ENCODE data around the gene LTBP3. TPM values are rescaled to one million over a fixed set of nuclear protein-coding genes. Genes with fewer than 3 reads are reported as not detected.

Gene LTBP3
- total RNA-seq, 2 experiments from 2014 or later: 80.2 to 92.5 TPM

DNA sequence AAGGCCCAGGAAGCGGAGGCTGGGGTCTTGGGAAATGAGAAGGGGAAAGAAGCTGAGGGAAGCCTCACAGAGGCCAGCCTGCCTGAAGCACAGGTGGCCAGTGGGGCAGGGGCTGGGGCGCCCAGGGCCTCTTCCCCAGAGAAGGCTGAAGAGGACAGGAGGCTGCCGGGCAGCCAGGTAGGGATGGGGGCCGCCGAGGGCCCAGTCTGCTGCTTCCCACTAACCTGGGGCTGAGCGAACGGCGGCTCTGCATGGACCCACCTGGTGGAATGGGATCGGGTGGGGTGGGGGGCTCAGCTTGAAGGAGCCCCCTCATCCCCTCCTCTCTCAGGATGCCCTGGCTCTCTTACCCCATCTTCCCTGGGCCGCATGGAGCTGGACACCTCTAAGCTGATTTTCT, 25.4 kb upstream of the LTBP3 start:
- no peak for DNase-seq
- no peaks in the 10 kb centered on the region for H3K27me3 Mint-ChIP-seq
- peaks cover 31% of the 10 kb centered on the region for H3K36me3 Mint-ChIP-seq (ENCODE audit: low read depth)
- no peaks in the 10 kb centered on the region for H3K9me3 Mint-ChIP-seq
- H3K4me3 Mint-ChIP-seq: no peak overlapping the region
- H3K27ac Mint-ChIP-seq: peak overlapping the region; percentile 62
- ChIA-PET CTCF (interaction anchor here (0.6 to 4.7 kb wide), 4 partner anchors 10 to 13 kb away, joined by 3 to 11 read pairs (median 5); partner anchors contain the start of genes FAM89B and ZNRD2), POLR2A (no interaction called here)
- H3K4me1 Mint-ChIP-seq: peaks cover 39% of the 10 kb centered on the region

DNA sequence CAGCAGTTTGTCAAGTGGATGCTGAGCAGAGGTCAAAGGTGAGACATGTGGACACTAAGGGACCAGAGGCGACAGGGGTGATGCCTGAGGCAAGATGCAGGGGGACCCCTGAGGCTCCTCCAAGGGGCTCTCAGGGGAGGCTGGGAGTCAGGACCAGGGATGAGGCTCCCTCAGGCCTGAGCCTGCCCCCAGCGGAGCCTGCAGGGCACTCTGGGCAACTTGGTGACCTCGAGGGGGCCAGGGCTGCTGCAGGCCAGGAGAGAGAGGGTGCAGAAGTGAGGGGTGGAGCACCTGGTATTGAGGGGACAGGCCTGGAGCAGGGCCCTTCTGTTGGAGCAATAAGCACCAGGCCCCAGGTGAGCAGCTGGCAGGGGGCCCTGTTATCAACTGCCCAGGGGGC, 23.8 kb upstream of the LTBP3 start:
- ChIA-PET CTCF (interaction anchor here (0.7 to 1.4 kb wide), 3 partner anchors 33 to 284 kb away, joined by 3 to 4 read pairs (median 3); no protein-coding TSS in a partner anchor), POLR2A (no interaction called here)
- no peak for DNase-seq
- no peaks in the 10 kb centered on the region for H3K27me3 Mint-ChIP-seq
- no peak overlapping the region for H3K27ac Mint-ChIP-seq
- H3K4me1 Mint-ChIP-seq: peaks cover 33% of the 10 kb centered on the region
- H3K36me3 Mint-ChIP-seq (ENCODE audit: low read depth): peaks cover 37% of the 10 kb centered on the region
- H3K4me3 Mint-ChIP-seq: no peak overlapping the region
- H3K9me3 Mint-ChIP-seq: no peaks in the 10 kb centered on the region

DNA sequence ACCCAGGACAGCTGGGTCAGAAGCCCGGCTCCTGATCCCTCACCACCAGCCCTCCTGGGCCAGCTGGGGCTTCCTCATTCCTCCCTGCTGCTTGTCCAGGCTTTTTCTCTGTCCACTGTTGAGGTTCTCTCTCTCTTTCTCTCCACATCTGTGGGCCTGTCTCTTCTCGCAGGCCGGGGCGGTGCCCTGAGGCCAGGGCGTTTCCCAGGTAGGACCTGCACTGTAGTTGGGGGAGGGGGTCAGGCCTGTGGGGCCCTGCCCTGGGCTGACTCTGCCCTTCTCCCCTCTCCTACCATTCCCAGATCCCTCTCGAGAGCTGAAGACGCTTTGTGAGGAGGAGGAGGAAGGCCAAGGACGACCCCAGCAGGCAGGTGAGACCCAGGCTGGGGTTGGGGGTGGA, 22.6 kb upstream of the LTBP3 start:
- Mint-ChIP-seq H3K4me3 (no peak overlapping the region), H3K36me3 (ENCODE audit: low read depth) (peaks cover 36% of the 10 kb centered on the region), H3K9me3 (no peaks in the 10 kb centered on the region), H3K27ac (no peak overlapping the region), H3K27me3 (no peaks in the 10 kb centered on the region), H3K4me1 (peaks cover 27% of the 10 kb centered on the region)
- ChIA-PET POLR2A (no interaction called here), CTCF (no interaction called here)
- DNase-seq: no peak

DNA sequence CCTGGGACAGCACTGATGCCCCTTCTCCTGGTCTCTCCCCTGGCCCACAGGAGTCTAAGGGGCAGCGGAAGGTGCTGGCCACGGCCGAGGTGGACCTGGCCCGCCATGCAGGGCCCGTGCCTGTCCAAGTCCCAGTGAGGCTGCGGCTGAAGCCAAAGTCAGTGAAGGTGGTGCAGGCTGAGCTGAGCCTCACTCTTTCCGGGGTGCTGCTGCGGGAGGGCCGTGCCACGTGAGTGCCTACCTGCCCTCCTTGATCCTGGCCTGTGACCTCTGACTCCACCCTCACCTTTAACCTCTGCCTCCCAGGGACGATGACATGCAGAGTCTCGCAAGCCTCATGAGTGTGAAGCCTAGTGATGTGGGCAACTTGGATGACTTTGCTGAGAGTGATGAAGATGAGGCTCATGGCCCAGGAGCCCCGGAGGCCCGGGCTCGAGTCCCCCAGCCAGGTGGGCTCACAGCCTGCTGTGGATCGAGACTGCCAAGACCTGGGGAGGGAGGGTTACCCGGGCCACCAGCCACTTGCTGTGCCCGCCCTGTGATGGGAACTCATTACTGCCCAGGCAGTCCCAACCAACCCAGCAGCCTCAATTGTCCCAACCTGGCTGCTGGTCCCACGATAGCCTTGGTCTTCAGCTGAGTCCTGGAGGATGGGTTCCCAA, 22.0 kb upstream of the LTBP3 start:
- H3K36me3 Mint-ChIP-seq (ENCODE audit: low read depth): peaks cover 37% of the 10 kb centered on the region
- H3K9me3 Mint-ChIP-seq: no peaks in the 10 kb centered on the region
- ChIA-PET POLR2A (no interaction called here), CTCF (interaction anchor here (1.3 to 2.5 kb wide), 2 partner anchors 8 to 39 kb away, joined by 3 to 11 read pairs; no protein-coding TSS in a partner anchor)
- H3K4me1 Mint-ChIP-seq: peaks cover 32% of the 10 kb centered on the region
- no peak overlapping the region for H3K27ac Mint-ChIP-seq
- H3K27me3 Mint-ChIP-seq: no peaks in the 10 kb centered on the region
- no peak for DNase-seq
- no peak overlapping the region for H3K4me3 Mint-ChIP-seq

DNA sequence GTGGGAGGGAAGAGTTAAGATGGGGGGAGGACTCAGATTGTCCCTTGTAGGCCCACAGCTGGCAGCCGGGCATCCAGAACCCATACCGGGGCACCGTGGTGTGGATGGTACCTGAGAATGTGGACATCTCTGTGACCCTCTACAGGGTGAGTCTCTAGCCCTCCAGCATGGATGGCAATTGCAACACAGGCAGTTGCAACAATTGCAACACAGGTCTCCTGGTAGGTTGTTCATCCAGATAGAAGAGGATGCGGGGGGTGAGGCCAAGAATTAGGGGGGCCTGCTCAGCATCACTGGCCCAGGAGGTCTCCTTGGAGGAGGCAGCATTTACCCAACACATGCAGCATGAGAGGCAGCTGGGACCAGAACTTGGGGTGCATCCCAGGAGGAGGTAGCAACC, 21.1 kb upstream of the LTBP3 start:
- Mint-ChIP-seq H3K27me3 (no peaks in the 10 kb centered on the region), H3K4me3 (no peak overlapping the region), H3K27ac (no peak overlapping the region), H3K4me1 (peaks cover 32% of the 10 kb centered on the region), H3K9me3 (no peaks in the 10 kb centered on the region), H3K36me3 (ENCODE audit: low read depth) (peaks cover 36% of the 10 kb centered on the region)
- POLR2A ChIA-PET: no interaction called here
- DNase-seq: no peak
- CTCF ChIA-PET: interaction anchor here (0.8 to 2.5 kb wide), 5 partner anchors 8 to 38 kb away, joined by 3 to 11 read pairs (median 3); no protein-coding TSS in a partner anchor

DNA sequence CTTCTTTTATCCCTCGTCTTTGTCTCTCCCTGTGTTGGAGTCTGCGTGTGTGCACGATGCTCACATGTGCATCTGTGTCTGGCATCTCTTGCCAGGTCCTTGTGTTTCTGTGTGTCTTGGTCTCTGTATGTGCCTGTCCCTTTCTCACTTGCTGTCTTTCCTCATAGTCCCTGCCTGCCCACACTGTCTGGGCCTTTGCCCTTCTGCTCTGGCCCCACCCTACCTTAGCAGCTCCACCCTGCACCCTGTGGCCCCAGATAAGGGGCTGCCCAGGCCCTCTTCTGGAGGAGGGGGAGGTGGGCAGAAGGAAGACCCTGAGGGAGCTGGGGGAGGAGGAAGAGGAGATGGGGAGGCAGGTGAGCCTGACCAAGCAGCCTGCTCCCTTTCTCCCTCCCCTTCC, 20.5 kb upstream of the LTBP3 start:
- Mint-ChIP-seq H3K4me3 (peak overlapping the region; percentile 57), H3K36me3 (ENCODE audit: low read depth) (peaks cover 37% of the 10 kb centered on the region), H3K4me1 (peaks cover 33% of the 10 kb centered on the region), H3K27me3 (no peaks in the 10 kb centered on the region), H3K9me3 (no peaks in the 10 kb centered on the region), H3K27ac (no peak overlapping the region)
- DNase-seq: no peak
- CTCF ChIA-PET: interaction anchor here (0.8 to 2.5 kb wide), 4 partner anchors 10 to 38 kb away, joined by 3 to 11 read pairs (median 4); no protein-coding TSS in a partner anchor
- POLR2A ChIA-PET: no interaction called here

DNA sequence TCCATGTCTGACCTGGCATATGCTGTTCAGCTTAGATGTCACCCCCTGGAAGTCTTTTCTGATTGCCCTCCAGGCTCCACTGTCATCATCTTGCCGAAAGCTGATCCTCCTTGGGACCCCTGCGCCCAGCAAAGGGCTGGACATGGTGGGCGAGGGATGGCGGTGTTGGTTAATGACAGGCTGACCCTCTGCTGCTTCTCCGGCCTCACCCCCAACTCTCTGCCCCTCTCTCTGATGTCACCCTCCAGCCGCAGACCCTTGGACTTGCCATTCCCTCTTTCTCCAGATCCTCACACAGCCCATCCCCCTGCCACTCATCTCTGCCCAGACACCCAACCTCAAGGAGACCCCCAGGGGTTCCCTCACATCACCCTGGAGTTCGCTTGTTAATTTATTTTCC, 20.0 kb upstream of the LTBP3 start:
- DNase-seq: no peak
- H3K36me3 Mint-ChIP-seq (ENCODE audit: low read depth): peaks cover 39% of the 10 kb centered on the region
- peaks cover 33% of the 10 kb centered on the region for H3K4me1 Mint-ChIP-seq
- POLR2A ChIA-PET: no interaction called here
- H3K9me3 Mint-ChIP-seq: no peaks in the 10 kb centered on the region
- no peaks in the 10 kb centered on the region for H3K27me3 Mint-ChIP-seq
- H3K27ac Mint-ChIP-seq: no peak overlapping the region
- H3K4me3 Mint-ChIP-seq: peak overlapping the region; percentile 57
- CTCF ChIA-PET: interaction anchor here (2.5 to 3.6 kb wide), 2 partner anchors 10 to 37 kb away, joined by 11 to 40 read pairs; no protein-coding TSS in a partner anchor

DNA sequence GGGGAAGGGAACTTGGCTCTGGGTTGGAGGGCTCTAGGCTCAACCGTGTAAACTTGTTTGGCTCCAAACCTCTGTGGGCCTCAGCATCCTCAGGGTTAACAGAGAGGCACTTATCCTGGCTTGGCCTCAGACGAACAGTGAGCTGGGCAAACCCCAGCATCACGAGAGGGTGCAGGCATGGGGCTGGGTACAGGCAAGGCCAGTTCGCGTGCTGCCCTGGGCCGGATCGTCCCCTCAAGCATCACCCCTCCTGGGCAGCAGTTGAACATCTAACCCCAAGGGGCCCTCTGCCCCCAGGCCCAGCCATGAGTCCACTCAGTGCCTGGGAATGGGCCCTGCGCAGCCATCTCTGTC, 19.6 kb upstream of the LTBP3 start:
- Mint-ChIP-seq H3K4me3 (peak overlapping the region; percentile 57), H3K27ac (peak overlapping the region; percentile 33), H3K9me3 (no peaks in the 10 kb centered on the region), H3K27me3 (no peaks in the 10 kb centered on the region), H3K36me3 (ENCODE audit: low read depth) (peaks cover 42% of the 10 kb centered on the region), H3K4me1 (peaks cover 33% of the 10 kb centered on the region)
- ChIA-PET CTCF (interaction anchor here (1.8 to 3.6 kb wide), 3 partner anchors 10 to 37 kb away, joined by 4 to 40 read pairs (median 11); no protein-coding TSS in a partner anchor), POLR2A (no interaction called here)
- no peak for DNase-seq

DNA sequence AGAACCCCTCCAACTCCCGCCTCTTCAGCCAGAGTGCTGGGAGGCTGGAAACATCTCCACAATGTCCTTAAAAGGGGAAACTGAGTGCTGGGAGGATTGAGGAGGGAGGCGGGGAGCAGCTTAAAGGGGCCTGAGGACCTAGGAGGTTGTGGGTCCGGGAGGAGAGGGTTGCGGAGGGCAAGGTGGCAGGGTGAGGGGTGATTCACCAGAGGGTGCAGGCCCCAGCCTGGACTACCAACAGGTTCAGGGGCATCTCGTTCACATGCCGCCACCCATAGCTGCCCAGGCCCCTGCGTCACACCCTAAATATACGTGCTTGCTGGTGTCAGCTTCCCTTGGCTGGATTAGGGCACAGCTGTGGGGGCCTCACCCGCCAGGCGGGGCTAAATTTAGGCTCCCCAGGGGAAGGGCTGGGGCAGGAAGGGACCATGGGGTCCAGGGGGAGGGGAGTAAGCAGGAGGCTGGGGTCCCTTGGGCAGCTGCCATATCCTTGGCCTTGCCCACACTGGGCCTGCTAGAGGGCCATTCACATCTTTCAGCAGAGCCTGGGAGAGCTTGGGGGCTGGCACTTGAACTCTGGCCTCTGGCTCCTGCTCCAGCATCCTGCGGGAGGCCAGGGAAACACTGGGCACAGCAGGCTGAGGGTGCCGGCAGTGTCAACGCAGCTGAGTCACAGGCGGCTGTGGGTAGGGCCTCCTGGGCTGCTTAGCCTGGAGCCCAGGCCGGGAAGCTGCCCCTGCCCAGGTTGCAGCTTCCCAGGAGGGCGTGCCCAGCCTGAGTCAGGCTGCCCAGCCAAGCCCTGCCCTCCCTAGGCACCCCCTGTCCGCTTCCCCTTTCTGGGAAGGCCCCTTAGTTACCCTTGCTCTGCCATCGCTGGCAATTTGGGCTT, 19.0 kb upstream of the LTBP3 start:
- peak overlapping the region; percentile 83 for H3K27ac Mint-ChIP-seq
- H3K4me3 Mint-ChIP-seq: peak overlapping the region; percentile 83
- no peaks in the 10 kb centered on the region for H3K9me3 Mint-ChIP-seq
- CTCF ChIA-PET: interaction anchor here (0.6 to 3.6 kb wide), 8 partner anchors 11 to 218 kb away, joined by 3 to 40 read pairs (median 7); no protein-coding TSS in a partner anchor
- no peaks in the 10 kb centered on the region for H3K27me3 Mint-ChIP-seq
- peaks cover 35% of the 10 kb centered on the region for H3K4me1 Mint-ChIP-seq
- no peak for DNase-seq
- peaks cover 42% of the 10 kb centered on the region for H3K36me3 Mint-ChIP-seq (ENCODE audit: low read depth)
- POLR2A ChIA-PET: no interaction called here

DNA sequence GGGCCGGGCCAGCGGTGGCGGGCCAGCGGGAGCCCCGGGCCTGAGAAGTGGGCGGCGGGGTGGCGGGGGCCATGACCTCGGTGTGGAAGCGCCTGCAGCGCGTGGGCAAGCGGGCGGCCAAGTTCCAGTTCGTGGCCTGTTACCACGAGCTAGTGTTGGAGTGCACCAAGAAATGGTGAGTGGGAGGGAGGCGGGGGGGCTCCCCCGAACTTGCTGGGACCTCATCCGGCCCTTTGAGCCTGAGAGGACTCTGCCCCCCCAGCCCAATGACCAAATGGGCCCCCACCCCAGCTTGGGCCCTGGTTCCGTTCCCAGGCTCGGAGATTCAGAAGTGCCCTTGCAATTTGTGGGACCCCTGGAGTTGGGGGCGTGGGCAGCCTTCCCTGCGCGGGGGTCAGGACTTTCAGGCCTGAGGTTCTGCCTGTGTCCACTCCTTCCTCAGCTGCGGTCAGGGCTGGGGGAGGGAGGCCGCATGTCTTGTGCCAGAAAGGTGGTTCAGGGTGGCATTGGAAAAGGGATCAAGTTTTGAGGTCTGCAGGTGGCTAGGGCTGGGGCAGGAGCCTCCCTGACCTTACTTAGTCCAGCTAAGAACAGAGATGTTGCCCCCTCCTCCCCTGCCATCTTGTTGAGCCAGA, 18.2 kb upstream of the LTBP3 start:
- ChIA-PET POLR2A (interaction anchor here (0.6 kb wide), 1 partner anchor 246 kb away, joined by 4 read pairs; no protein-coding TSS in a partner anchor), CTCF (interaction anchor here (0.6 to 3.6 kb wide), 9 partner anchors 10 to 217 kb away, joined by 3 to 40 read pairs (median 6); partner anchors contain the start of genes MAP3K11 and PCNX3)
- no peaks in the 10 kb centered on the region for H3K27me3 Mint-ChIP-seq
- no peak for DNase-seq
- peak overlapping the region; percentile 83 for H3K4me3 Mint-ChIP-seq
- peaks cover 40% of the 10 kb centered on the region for H3K4me1 Mint-ChIP-seq
- peaks cover 41% of the 10 kb centered on the region for H3K36me3 Mint-ChIP-seq (ENCODE audit: low read depth)
- peak overlapping the region; percentile 83 for H3K27ac Mint-ChIP-seq
- no peaks in the 10 kb centered on the region for H3K9me3 Mint-ChIP-seq

DNA sequence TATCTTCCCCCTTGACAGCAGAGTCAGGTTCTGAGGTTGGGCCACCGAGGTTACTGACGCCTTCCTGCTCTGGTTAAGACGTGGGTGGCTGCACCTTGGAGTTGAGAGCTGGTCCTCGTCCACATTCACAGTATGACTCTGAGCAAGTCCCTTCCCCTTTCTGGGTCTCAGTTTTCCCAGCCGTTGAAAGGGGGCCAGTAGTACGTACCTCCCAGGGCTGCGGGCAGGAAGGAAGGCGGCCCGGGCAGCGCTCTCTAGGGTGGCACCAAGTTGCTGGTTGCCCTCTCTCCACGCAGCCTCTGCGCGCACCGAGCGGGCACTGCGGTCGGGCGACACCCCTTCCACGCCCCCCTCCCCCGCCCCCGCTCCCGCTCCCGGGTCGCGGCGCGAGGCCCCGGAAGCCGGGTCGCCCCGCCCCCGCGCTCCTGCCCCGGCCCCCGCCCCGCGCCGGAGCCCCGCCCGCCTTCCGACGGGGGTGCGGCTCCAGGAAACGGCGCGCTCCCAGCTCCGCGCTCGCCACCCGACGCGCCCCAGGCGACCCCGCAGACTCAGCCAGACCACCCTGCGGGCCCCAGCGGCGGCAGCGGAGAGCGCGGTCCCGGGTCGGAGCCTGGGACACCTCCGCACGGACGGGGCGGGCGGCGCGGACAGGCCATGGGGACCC, 17.5 kb upstream of the LTBP3 start, which contains the start of gene EHBP1L1:
Gene EHBP1L1, plus strand, starts transcription at position 486 of the 664 bp plus-strand sequence. CDS start 250 bp downstream, outside the sequence.
- Mint-ChIP-seq H3K36me3 (ENCODE audit: low read depth) (peaks cover 39% of the 10 kb centered on the region), H3K27me3 (no peaks in the 10 kb centered on the region), H3K4me3 (peak within 1 kb of the TSS; percentile 85), H3K9me3 (no peaks in the 10 kb centered on the region), H3K27ac (peak within 1 kb of the TSS; percentile 93), H3K4me1 (peaks cover 46% of the 10 kb centered on the region)
- POLR2A ChIA-PET: interaction anchor here (0.6 kb wide), 2 partner anchors 246 to 281 kb away, joined by 3 to 4 read pairs; no protein-coding TSS in a partner anchor
- DNase-seq: peak; percentile 77
- CTCF ChIA-PET: interaction anchor here (1.1 to 3.6 kb wide), 9 partner anchors 9 to 39 kb away, joined by 3 to 40 read pairs (median 6); partner anchors contain the start of genes MAP3K11 and PCNX3

All from activated CD4-positive, alpha-beta T cell treated with anti-CD3 and anti-CD28 coated beads, Interleukin-2, amount 10 ng/mL, durations not matched to agents 7 days and 5 days (primary cell).